GM12874 (cell line): ENCODE measurements around the gene SELL.

Experiments used
- TF ChIP-seq, protein P1 (sequence below): IDR thresholded peaks from 2 replicates; pipeline ENCODE4 v1.5.1; 2011; ENCODE audit warnings: low read depth, mild to moderate bottlenecking, control low read depth, low read length, moderate library complexity; ENCODE audit not compliant: insufficient read depth

Gene SELL

DNA sequence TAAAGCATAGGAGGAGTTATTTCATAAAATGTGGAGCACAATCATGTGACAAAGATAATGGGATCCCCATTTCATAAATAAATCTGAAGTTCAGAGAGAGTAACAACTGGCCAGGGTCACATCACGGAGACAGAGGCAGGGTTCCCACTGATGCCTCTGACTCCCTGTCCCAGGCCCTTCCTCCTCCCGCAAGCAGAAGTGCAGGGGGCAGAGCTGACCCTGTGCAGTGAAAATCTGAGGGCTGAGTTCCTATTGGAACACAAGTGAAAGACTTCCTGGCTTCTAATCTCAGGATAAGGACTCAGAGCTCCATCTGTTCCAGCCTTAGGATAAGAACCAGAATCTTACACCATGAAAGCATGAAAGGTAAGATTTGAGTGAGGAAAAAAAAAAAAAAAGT is 22.0 kb downstream of the SELL start:
- TF ChIP-seq, protein P1, sequence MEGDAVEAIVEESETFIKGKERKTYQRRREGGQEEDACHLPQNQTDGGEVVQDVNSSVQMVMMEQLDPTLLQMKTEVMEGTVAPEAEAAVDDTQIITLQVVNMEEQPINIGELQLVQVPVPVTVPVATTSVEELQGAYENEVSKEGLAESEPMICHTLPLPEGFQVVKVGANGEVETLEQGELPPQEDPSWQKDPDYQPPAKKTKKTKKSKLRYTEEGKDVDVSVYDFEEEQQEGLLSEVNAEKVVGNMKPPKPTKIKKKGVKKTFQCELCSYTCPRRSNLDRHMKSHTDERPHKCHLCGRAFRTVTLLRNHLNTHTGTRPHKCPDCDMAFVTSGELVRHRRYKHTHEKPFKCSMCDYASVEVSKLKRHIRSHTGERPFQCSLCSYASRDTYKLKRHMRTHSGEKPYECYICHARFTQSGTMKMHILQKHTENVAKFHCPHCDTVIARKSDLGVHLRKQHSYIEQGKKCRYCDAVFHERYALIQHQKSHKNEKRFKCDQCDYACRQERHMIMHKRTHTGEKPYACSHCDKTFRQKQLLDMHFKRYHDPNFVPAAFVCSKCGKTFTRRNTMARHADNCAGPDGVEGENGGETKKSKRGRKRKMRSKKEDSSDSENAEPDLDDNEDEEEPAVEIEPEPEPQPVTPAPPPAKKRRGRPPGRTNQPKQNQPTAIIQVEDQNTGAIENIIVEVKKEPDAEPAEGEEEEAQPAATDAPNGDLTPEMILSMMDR, result no peak

DNA sequence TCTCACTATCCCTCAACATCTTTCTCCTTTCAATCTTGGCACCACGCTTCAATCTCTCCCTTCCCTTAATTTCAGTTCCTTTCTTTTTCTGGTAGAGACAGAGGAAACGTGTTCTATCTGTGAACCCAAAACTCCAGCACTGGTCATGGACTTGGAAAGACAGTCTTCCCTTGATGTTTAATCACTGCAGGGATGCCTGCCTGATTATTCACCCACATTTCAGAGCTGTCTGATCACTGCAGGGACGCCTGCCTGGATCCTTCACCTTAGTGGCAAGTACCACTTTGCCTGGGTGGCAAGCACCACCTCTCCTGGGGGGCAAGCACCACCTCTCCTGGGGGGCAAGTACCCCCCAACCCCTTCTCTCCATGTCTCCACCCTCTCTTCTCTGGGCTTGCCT is 27.8 kb downstream of the SELL start:
- TF ChIP-seq, protein P1, result no peak

DNA sequence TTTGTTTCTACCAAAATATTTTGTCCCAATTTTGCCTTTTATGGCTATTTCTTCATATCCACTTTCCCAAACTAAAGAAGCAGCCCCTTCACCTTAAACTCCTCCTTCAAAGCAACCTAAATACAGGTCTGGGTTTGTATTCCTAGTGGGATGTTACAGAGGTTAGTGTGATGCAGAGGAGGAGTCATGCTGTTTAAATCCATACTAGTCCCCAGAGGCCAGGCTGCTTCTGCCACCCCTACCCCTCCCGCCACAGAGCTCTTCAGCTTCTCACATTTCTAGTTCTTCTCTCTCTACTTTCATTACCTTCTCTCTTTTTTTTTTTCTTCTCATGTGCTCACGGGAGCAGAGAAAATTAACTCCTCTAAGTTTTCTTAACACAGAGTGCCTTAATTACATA is 29.3 kb downstream of the SELL start:
- TF ChIP-seq, protein P1, result no peak

DNA sequence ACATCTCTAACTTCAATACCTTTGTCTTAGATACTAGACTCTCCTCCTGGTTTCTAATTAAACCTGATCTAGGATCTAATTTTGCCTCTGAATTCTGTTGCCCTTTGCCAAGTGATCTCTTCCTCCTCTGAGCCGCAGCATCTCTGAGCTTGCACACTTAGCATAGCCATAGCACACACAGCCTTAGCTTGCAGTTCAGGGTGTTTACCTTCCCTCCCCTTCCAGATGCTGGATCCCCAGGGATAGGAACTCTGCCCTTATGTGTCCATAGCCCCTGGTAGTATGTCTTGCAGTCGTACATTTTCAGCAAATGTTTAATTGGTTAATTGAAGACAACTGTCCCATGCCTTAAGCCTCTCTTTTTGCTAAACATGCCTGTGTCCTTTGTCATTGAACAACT is 30.3 kb downstream of the SELL start:
- TF ChIP-seq, protein P1, result no peak

DNA sequence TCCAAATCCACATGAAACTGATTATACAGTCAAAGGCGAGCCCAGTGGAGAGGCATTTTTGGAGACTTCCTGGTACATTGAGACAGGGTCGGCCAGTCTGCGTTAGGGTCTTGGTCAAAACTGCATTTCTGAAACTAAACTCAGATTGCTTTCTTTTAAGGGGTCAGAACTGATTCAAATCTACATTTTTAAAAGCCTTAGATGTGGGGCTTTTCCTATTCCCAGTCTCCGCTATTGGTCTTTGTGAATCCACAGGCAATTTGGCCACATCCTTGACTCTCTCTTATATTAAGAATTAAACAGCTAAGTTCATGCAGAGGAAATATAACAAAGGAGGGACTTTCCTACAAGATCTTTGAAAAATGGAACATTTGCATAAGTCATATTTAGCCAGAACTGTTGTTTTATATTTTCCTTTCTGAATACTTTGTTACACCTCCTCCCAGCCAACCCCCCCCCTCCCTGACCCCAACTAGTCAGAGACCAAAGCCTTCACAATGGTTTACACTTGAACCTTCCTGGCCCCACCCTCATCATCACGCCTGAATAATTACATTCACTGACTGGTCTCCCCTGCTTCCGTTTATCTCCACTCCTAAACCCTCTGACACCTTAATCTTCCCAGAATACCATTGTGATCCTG is 30.9 kb downstream of the SELL start:
- TF ChIP-seq, protein P1, result no peak

DNA sequence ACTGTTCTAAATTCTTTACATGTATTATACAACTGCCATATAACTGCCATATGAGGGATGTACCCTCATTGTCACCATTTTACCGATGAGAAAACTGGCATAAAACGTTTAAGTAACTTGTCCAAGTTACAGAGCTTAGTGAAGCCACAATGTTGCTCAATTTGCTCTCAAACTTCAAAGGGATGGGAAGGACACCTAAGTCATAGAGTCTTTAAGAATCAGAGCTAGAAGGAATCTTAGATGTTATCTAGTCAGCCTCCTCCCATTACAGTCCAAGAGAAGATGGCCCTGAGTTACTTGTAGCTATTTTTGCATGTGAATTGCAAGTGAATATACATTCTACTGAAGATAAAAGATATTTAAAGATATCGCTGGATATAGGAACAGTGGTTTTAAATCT is 31.7 kb downstream of the SELL start:
- TF ChIP-seq, protein P1, result no peak

DNA sequence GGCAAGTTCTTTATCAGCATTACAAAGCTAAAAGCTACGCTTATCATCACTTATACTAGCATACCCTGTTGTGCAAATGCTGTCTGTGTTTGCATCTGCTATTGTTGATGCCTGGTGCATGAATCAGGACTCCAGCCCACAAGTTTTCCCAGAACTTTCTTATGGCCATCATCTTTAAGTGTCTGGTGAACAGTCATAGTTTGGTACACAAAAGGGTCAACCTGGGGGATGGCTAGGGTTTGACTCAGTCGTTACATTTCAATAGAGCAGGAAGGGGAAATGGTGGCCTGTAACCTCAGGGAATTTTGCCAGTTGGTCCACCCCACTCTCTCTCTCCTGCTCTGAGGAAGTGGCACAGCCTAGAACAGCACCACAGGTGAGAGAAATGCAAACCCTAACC is 35.4 kb downstream of the SELL start:
- TF ChIP-seq, protein P1, result no peak
